Muscle of leg (tissue), 11 donors: ENCODE data around the gene MTARC2. TPM values are rescaled to one million over a fixed set of nuclear protein-coding genes. Genes with fewer than 3 reads are reported as not detected.
"Not testable (repeated sequence)": the region's sequence is repeated elsewhere in the genome, so short reads cannot be mapped to it uniquely, and the experiment has no call there.

Source experiments
- DNase-seq: peaks from one replicate; pipeline ENCODE4 v3.0.0; 2013
- H3K27ac ChIP-seq: one replicate; pipeline ENCODE4 v1.5.1; 2013; ENCODE audit warnings: mild to moderate bottlenecking, low read length, control low read depth
- H3K27me3 ChIP-seq: one replicate; pipeline ENCODE4 v1.6.1; 2013; ENCODE audit warnings: low read length; ENCODE audit not compliant: control insufficient read depth, insufficient read depth
- H3K36me3 ChIP-seq: one replicate; pipeline ENCODE4 v1.6.1; 2013; ENCODE audit warnings: low read length; ENCODE audit not compliant: control insufficient read depth, insufficient read depth
- H3K4me1 ChIP-seq: one replicate; pipeline ENCODE4 v1.6.1; 2013; ENCODE audit warnings: low read length; ENCODE audit not compliant: control insufficient read depth, insufficient read depth
- H3K4me3 ChIP-seq: one replicate; pipeline ENCODE4 v1.5.1; 2013; ENCODE audit warnings: low read length, control low read depth
- H3K9me3 ChIP-seq: replicated peaks from 2 replicates; pipeline ENCODE4 v1.6.1; 2013; ENCODE audit warnings: low read depth, low read length; ENCODE audit not compliant: control insufficient read depth
- WGBS: methylation state at CpG from one replicate; pipeline ENCODE4 v1.1.5; 2013; ENCODE audit warnings: missing lambda C conversion rate; ENCODE audit not compliant: insufficient coverage; 5-methylcytosine and 5-hydroxymethylcytosine counted together
- polyA plus RNA-seq, 8 donors: library from polyadenylated mRNA; unstranded; fragments of 120-200 nt; gene quantifications; one replicate each; pipeline versions ENCODE4 v1.2.1 to v1.2.3, GENCODE V29; 2013; ENCODE audit warnings: inconsistent platforms in 1 of 8, low replicate concordance in 1 of 8; ENCODE audit not compliant: insufficient read length in 8 of 8, insufficient read depth in 1 of 8
- total RNA-seq: library from RNA; stranded (reverse); fragments of 120-200 nt; gene quantifications from one replicate; pipeline ENCODE4 v1.2.4, GENCODE V29; 2013

MTARC2 gene
- total and polyA plus RNA-seq, 9 donors, result 7.0 to 21.4 (median 15.9) TPM

DNA sequence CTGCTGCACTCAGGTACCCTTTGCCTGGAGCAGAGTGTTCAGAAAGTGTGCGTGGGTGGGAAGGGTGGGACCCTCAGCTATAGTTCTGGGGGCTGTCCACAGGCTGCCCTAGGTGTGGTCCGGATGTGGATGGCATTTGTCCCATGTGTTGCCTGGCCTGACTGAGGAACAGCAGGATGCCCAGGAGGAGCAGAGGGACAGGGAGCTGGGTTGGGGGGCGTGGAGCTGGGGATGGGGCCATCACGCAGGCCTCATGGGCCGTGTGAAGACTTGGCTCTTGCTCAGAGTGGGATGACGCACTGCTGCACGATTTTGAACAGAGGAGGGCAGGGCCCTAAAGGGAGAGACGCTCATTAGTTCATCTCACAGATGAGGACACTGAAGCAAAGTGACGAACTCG, 41.0 kb upstream of the MTARC2 start:
- Histone ChIP-seq H3K4me1 (no peaks in the 10 kb centered on the region), H3K27me3 (peaks cover 4% of the 10 kb centered on the region), H3K36me3 (no peaks in the 10 kb centered on the region), H3K4me3 (no peak overlapping the region), H3K9me3 (no peaks in the 10 kb centered on the region), H3K27ac (no peak overlapping the region)
- WGBS, result 79% methylated on average over 7 of the region's 10 CpGs
- no peak for DNase-seq

GRCh38 chr1:220708244-220708643, 39.9 kb upstream of the MTARC2 start:
- Histone ChIP-seq H3K27me3 (peaks cover 2% of the 10 kb centered on the region), H3K4me3 (no peak overlapping the region), H3K9me3 (no peaks in the 10 kb centered on the region), H3K4me1 (no peaks in the 10 kb centered on the region), H3K36me3 (no peaks in the 10 kb centered on the region), H3K27ac (no peak overlapping the region)
- WGBS, result 83% methylated on average over 1 of the region's 4 CpGs
- no peak for DNase-seq

DNA sequence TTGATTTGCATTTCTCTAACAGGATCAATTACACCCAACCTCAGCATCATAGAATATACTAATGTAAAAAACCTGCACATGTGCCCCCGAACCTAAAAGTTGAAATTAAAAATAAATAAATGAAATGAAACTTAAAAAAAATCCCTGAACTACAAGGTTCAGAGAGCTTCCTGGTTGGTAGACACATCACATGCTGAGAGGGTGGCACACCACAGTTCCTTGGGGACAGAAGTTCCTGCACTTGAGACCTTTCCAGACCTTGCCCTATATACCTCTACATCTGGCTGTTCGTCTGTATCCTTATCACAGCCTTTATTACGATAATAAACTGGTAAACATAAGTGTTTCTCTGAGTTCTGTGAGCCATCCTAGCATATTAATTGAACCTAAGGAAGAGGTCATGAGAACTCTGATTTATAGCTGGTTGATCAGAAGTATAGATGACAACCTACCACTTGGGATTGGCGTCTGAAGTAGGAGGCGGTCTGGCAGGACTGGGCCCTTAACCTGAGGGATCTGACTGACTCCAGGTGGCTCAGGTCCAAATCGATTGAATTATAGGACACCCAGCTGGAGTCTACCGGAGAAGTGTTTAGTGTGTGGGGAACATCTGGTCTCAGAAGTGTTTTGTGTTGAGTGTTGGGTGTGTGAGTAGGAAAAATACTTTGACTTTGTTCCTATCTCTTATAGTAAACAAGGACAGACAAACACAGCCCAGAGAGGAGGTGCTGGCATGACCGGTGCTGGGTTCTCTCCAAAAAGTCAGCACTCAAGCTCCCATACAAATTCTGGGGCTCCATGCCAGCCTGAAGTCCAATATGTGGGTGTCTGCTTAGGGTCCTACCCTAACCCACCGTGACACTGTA, 39.0 kb upstream of the MTARC2 start:
- DNase-seq, result no peak
- no peaks in the 10 kb centered on the region for H3K9me3 ChIP-seq
- H3K36me3 ChIP-seq, result no peaks in the 10 kb centered on the region
- H3K4me3 ChIP-seq, result no peak overlapping the region
- WGBS, result 58% methylated on average over 2 of the region's 9 CpGs
- no peaks in the 10 kb centered on the region for H3K4me1 ChIP-seq
- H3K27me3 ChIP-seq, result no peaks in the 10 kb centered on the region
- H3K27ac ChIP-seq, result no peak overlapping the region

GRCh38 chr1:220710333-220710732, 37.8 kb upstream of the MTARC2 start:
- 66% methylated on average over 2 of the region's 4 CpGs for WGBS
- DNase-seq, result no peak
- no peaks in the 10 kb centered on the region for H3K4me1 ChIP-seq
- no peak overlapping the region for H3K4me3 ChIP-seq
- H3K36me3 ChIP-seq, result no peaks in the 10 kb centered on the region
- H3K27ac ChIP-seq, result no peak overlapping the region
- no peaks in the 10 kb centered on the region for H3K27me3 ChIP-seq
- no peaks in the 10 kb centered on the region for H3K9me3 ChIP-seq

- no peak for DNase-seq
- WGBS, result 45% methylated on average over 5 of the region's 9 CpGs
- Histone ChIP-seq H3K27me3 (no peaks in the 10 kb centered on the region), H3K36me3 (no peaks in the 10 kb centered on the region), H3K27ac (no peak overlapping the region), H3K9me3 (peaks cover 1% of the 10 kb centered on the region), H3K4me1 (no peaks in the 10 kb centered on the region), H3K4me3 (no peak overlapping the region)
Measured at GRCh38 chr1:220711056-220711809, 36.9 kb upstream of the MTARC2 start.

DNA sequence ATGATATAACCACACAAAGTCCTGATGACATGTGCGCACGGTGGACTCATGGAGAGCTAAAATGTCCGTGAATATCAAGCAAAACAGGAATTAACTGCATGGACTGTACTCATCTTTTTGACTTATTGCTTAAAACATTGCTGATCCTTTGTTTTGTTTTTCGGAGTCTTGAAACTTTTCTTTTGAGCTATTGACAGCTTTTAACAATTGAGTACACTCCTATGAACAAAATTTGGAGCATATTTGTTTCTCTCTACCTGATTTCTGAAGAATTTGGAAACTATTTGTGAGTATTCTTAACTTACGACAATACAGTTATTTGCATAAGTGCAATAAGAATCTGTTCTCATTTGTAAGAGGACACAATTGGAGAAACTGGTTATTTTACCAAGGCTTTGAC, 32.1 kb upstream of the MTARC2 start:
- not testable (repeated sequence) for H3K36me3 ChIP-seq, H3K9me3 ChIP-seq, H3K27ac ChIP-seq, DNase-seq, H3K4me3 ChIP-seq, H3K27me3 ChIP-seq, H3K4me1 ChIP-seq
- 100% methylated on average over 1 of the region's 5 CpGs for WGBS

GRCh38 chr1:220717800-220718640, 30.1 kb upstream of the MTARC2 start:
- Histone ChIP-seq H3K36me3 (no peaks in the 10 kb centered on the region), H3K4me1 (no peaks in the 10 kb centered on the region), H3K9me3 (peaks cover 3% of the 10 kb centered on the region), H3K4me3 (no peak overlapping the region), H3K27ac (no peak overlapping the region), H3K27me3 (no peaks in the 10 kb centered on the region)
- DNase-seq, result no peak
- 80% methylated on average over 16 of the region's 20 CpGs for WGBS

GRCh38 chr1:220721266-220721665, 26.9 kb upstream of the MTARC2 start:
- not testable (repeated sequence) for H3K4me3 ChIP-seq, H3K9me3 ChIP-seq, H3K4me1 ChIP-seq, H3K36me3 ChIP-seq, H3K27ac ChIP-seq, H3K27me3 ChIP-seq, DNase-seq
- 94% methylated on average over 3 of the region's 7 CpGs for WGBS

DNA sequence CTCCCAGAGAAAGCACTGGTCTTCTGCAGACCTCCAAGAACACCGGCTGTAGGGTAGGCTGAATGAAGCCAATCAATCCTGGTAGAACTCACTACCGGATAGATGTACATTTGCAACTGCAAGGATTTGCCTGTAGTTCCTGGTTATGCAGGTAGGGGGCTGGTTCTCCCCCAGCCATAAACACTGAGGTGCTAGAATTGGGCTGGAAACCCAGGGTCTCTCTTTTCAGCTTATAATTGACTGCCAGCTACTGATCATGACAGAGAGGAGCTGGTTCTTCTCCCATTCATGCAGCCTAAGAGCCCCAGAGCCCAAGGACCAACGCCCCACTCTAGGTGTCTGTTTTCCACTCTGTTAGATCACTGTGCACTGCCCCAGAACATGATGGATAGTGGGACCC, 21.5 kb upstream of the MTARC2 start:
- Histone ChIP-seq H3K4me3 (no peak overlapping the region), H3K36me3 (no peaks in the 10 kb centered on the region), H3K4me1 (no peaks in the 10 kb centered on the region), H3K27me3 (no peaks in the 10 kb centered on the region), H3K9me3 (no peaks in the 10 kb centered on the region), H3K27ac (no peak overlapping the region)
- WGBS, result 74% methylated on average over 3 of the region's 3 CpGs
- no peak for DNase-seq

GRCh38 chr1:220727519-220727918, 20.6 kb upstream of the MTARC2 start:
- no peak for DNase-seq
- H3K9me3 ChIP-seq, result no peaks in the 10 kb centered on the region
- no CpG with 5 or more reads among the region's 1 CpG for WGBS

More at GRCh38 chr1:220727519-220727918, 20.6 kb upstream of the MTARC2 start:
- no peaks in the 10 kb centered on the region for H3K36me3 ChIP-seq
- no peaks in the 10 kb centered on the region for H3K27me3 ChIP-seq
- no peaks in the 10 kb centered on the region for H3K4me1 ChIP-seq
- H3K27ac ChIP-seq, result no peak overlapping the region
- H3K4me3 ChIP-seq, result no peak overlapping the region
